HepG2 (cell line): ENCODE measurements around the gene THADA. TPM values are rescaled to one million over a fixed set of nuclear protein-coding genes. Genes with fewer than 3 reads are reported as not detected.

Experiments
- ATAC-seq: fragments of 200-7000 bp; cut with Tn5 transposase; 3 replicates; pipeline ENCODE4 v1.9.1; 2020; ENCODE audit warnings: mild to moderate bottlenecking, moderate library complexity
- BruUV-seq: library from RNA; stranded (reverse); fragments of 400-500 nt; replicated peaks from 2 replicates; lab custom pipeline; 2021; lab: Mats Ljungman, UMichigan
- CTCF ChIA-PET: fragments of 300-600 bp; formaldehyde crosslinking; extraction: SDS; loops from one replicate; lab custom pipeline; 2021; ENCODE audit warnings: low total read pairs, inconsistent platforms, low intra/inter-chr PET ratio; lab: Yijun Ruan, JAX
- POLR2A ChIA-PET: fragments of 350-600 bp; sonication (Branson Sonifier 250); formaldehyde crosslinking; loops from one replicate; lab custom pipeline; 2020; ENCODE audit warnings: antibody characterized with exemption, inconsistent platforms; lab: Yijun Ruan, JAX
- DNase-seq: peaks from one replicate; pipeline ENCODE4 v3.0.0-alpha.2; 2015; ENCODE audit warnings: low spot score
- FAIRE-seq: peaks from 3 replicates; lab custom pipeline; 2011; peaks lifted over from hg19 to GRCh38; lab: Jason Lieb, UNC
- H2AFZ ChIP-seq: one replicate; pipeline ENCODE4 v1.6.1; 2011; ENCODE audit warnings: low read length, inconsistent platforms
- H3K27ac ChIP-seq: fragments of 300-600 bp; 3 replicates; pipeline ENCODE4 v1.8.0; 2011; ENCODE audit warnings: mixed run types, mild to moderate bottlenecking, mixed read lengths, low read length, inconsistent platforms; ENCODE audit not compliant: insufficient read depth; ENCODE audit errors: extremely low read length
- H3K27me3 ChIP-seq, 2 experiments: fragments of 200-600 bp in 1 of 2; 2 replicates in 1 of 2; 3 replicates in 1 of 2; pipeline versions ENCODE4 v1.6.0 to v1.8.0; 2011; ENCODE audit warnings: low read length in 2 of 2, mild to moderate bottlenecking in 2 of 2, moderate library complexity in 2 of 2, inconsistent platforms in 1 of 2; ENCODE audit not compliant: insufficient read depth in 2 of 2, control insufficient read depth in 1 of 2
- H3K36me3 ChIP-seq, 2 experiments: fragments of 200-600 bp in 1 of 2; replicated peaks in 1 of 2; 2 replicates in 1 of 2; 3 replicates in 1 of 2; pipeline versions ENCODE4 v1.5.1 to v1.8.0; 2011; ENCODE audit warnings: low read length in 2 of 2, inconsistent platforms in 1 of 2; ENCODE audit not compliant: insufficient read depth in 2 of 2, control insufficient read depth in 1 of 2
- H3K4me1 ChIP-seq: 2 replicates; pipeline ENCODE4 v1.5.1; 2012; ENCODE audit warnings: low read length, inconsistent platforms; ENCODE audit not compliant: insufficient read depth
- H3K4me2 ChIP-seq: 2 replicates; pipeline ENCODE4 v1.6.0; 2011; ENCODE audit warnings: low read depth, low read length, inconsistent platforms
- H3K4me3 ChIP-seq, 3 experiments: fragments of 200-600 bp in 1 of 3; sonication (generic), shearing (Covaris generic) in 1 of 3; replicated peaks in 1 of 3; 2 replicates each; pipeline ENCODE4 v1.5.1; 2011 to 2016; ENCODE audit warnings: low read length in 3 of 3, inconsistent platforms in 2 of 3, low read depth in 2 of 3, mild to moderate bottlenecking in 2 of 3, control low read depth in 1 of 3, mixed read lengths in 1 of 3; ENCODE audit not compliant: insufficient read depth in 1 of 3
- H3K79me2 ChIP-seq: one replicate; pipeline ENCODE4 v1.6.1; 2011; ENCODE audit warnings: low read length, inconsistent platforms; ENCODE audit not compliant: insufficient read depth
- H3K9ac ChIP-seq: 2 replicates; pipeline ENCODE4 v1.6.0; 2011; ENCODE audit warnings: mild to moderate bottlenecking, low read depth, low read length, inconsistent platforms; ENCODE audit not compliant: insufficient read depth
- H3K9me3 ChIP-seq: 2 replicates; pipeline ENCODE4 v1.5.1; 2012; ENCODE audit warnings: mild to moderate bottlenecking, low read length
- H4K20me1 ChIP-seq: 2 replicates; pipeline ENCODE4 v1.6.0; 2011; ENCODE audit warnings: inconsistent platforms, mild to moderate bottlenecking, low read length, moderate library complexity; ENCODE audit not compliant: insufficient read depth
- AGO1 ChIP-seq: fragments of 200-400 bp; formaldehyde crosslinking; IDR thresholded peaks from 2 replicates; pipeline ENCODE4 v1.6.1; 2017; ENCODE audit warnings: mild to moderate bottlenecking, low read depth, low read length, moderate library complexity; ENCODE audit not compliant: poor library complexity, severe bottlenecking
- AKAP8 ChIP-seq: sonication (generic); formaldehyde crosslinking; IDR thresholded peaks from 2 replicates; pipeline ENCODE4 v1.5.1; 2020; ENCODE audit warnings: mild to moderate bottlenecking, missing genetic modification reagents
- ISL2 ChIP-seq: sonication (generic); formaldehyde crosslinking; IDR thresholded peaks from 2 replicates; pipeline ENCODE4 v1.5.0; 2020; ENCODE audit warnings: missing genetic modification reagents
- NFE2L2 ChIP-seq: fragments of 150-350 bp; IDR thresholded peaks from 2 replicates; pipeline ENCODE4 v1.6.1; 2014; ENCODE audit warnings: low read length
- ZNF512B ChIP-seq: sonication (generic); formaldehyde crosslinking; IDR thresholded peaks from 2 replicates; pipeline ENCODE4 v1.5.1; 2020; ENCODE audit warnings: missing genetic modification reagents, mild to moderate bottlenecking, borderline replicate concordance
- WGBS: methylation state at CpG from one replicate; pipeline ENCODE4 v1.1.6; 2017; ENCODE audit warnings: low lambda C conversion rate; 5-methylcytosine and 5-hydroxymethylcytosine counted together
- in situ Hi-C: cut with HindIII; loops from 2 replicates; pipeline ENCODE4 v1.10.0; 2017; ENCODE audit warnings: low pct_unique_long_range_greater_than_20kb; ENCODE audit not compliant: extremely low pct_ligation_motif_present
- intact Hi-C: fragments of 100-400 bp; cut with micrococcal nuclease; formaldehyde crosslinking; loops from one replicate; pipeline ENCODE4 v1.10.0; 2022; ENCODE audit not compliant: unreplicated experiment
- polyA plus RNA-seq, 8 experiments: library from polyadenylated mRNA; depleted of rRNA in 3 of 8; stranded (reverse) in 7 of 8; unstranded in 1 of 8; fragments of >200 nt; fragmentation: Illumina TruSeq in 4 of 8; extraction: Trizol in 4 of 8; gene quantifications; 2 replicates each; pipeline versions ENCODE4 v1.2.1 to v1.2.3, GENCODE V29; 2011 to 2016; ENCODE audit warnings: low read depth in 4 of 8, missing spikeins in 1 of 8, mixed read lengths in 1 of 8; ENCODE audit not compliant: insufficient read depth in 1 of 8
- total RNA-seq, 5 experiments: library from RNA; depleted of rRNA; stranded (reverse); fragments of >200 nt; fragmentation: Illumina TruSeq; extraction: Trizol; gene quantifications; 2 replicates each; pipeline ENCODE4 v1.2.3, GENCODE V29; 2016; ENCODE audit warnings: low read depth in 1 of 5
- TF ChIP-seq, protein P1 (sequence below): sonication (generic); formaldehyde crosslinking; IDR thresholded peaks from 2 replicates; pipeline ENCODE4 v1.4.0; 2020; ENCODE audit warnings: missing genetic modification reagents

THADA gene
- total and polyA plus RNA-seq, 2 of the 13 experiments (the other 11 are each of a cell fraction or from before 2014, with no cell fraction given): 12.7 to 21.7 TPM

- in situ Hi-C loops: no loop called here
- H2AFZ ChIP-seq: no peak overlapping the region
- H3K27ac ChIP-seq: no peak overlapping the region
- peaks cover 61% of the 10 kb centered on the region for H3K4me1 ChIP-seq
- no peak overlapping the region for H3K4me2 ChIP-seq
- ChIA-PET CTCF (no interaction called here), POLR2A (no interaction called here)
- intact Hi-C loops: no loop called here
- H3K27me3 ChIP-seq: no peaks in the 10 kb centered on the region
- H3K9me3 ChIP-seq: no peaks in the 10 kb centered on the region
- no peak overlapping the region for H3K9ac ChIP-seq
- ATAC-seq (no peak), DNase-seq (no peak), FAIRE-seq (peak; percentile 50)
- no peaks in the 10 kb centered on the region for H4K20me1 ChIP-seq
- no peaks in the 10 kb centered on the region for H3K36me3 ChIP-seq
- WGBS: 98% methylated on average over 5 of the region's 5 CpGs
- no TSS peak for BruUV-seq
- no peak overlapping the region for H3K4me3 ChIP-seq
- TF ChIP-seq AGO1 (no peak), NFE2L2 (no peak), ZNF512B (CRISPR knock-in tag) (no peak), AKAP8 (no peak), ISL2 (no peak)
- TF ChIP-seq, protein P1, sequence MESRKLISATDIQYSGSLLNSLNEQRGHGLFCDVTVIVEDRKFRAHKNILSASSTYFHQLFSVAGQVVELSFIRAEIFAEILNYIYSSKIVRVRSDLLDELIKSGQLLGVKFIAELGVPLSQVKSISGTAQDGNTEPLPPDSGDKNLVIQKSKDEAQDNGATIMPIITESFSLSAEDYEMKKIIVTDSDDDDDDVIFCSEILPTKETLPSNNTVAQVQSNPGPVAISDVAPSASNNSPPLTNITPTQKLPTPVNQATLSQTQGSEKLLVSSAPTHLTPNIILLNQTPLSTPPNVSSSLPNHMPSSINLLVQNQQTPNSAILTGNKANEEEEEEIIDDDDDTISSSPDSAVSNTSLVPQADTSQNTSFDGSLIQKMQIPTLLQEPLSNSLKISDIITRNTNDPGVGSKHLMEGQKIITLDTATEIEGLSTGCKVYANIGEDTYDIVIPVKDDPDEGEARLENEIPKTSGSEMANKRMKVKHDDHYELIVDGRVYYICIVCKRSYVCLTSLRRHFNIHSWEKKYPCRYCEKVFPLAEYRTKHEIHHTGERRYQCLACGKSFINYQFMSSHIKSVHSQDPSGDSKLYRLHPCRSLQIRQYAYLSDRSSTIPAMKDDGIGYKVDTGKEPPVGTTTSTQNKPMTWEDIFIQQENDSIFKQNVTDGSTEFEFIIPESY: 0 out of 2 replicates have a peak, but pooled peaks have one; percentile 11
- no peaks in the 10 kb centered on the region for H3K79me2 ChIP-seq
Measured at GRCh38 chr2:43254331-43254730, 341.5 kb downstream of the THADA start.
